HG02759 (cell line): ENCODE measurements around the gene VWF.

Experiments
- ATAC-seq: cut with Tn5 transposase; IDR thresholded peaks from one replicate; pipeline ENCODE4 v1.9.1; 2021; ENCODE audit warnings: mild to moderate bottlenecking, moderate library complexity; ENCODE audit not compliant: unreplicated experiment

VWF gene

DNA sequence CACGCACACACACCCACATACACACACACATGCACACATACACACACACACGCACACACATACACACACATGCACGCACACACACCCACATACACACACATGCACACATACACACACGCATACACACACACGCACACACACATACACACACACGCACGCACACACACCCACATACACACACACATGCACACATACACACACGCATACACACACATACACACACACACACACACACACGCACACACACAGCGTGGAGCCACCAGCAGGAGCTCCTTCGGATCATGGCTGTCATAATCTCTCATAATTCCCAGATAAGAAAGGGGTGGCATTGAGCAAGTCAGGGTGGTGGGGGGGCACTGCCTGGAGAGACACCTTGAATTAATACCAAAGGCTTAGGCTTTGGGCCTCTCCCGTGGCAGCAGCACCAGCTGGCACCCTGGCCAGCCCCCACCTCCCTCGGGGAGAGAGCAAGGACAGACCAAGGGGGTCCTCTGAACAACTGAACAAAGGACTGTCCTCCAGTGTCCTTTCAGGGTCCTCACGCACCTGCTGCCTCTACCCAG, 201.3 kb downstream of the VWF start:
- ATAC-seq, result no peak

DNA sequence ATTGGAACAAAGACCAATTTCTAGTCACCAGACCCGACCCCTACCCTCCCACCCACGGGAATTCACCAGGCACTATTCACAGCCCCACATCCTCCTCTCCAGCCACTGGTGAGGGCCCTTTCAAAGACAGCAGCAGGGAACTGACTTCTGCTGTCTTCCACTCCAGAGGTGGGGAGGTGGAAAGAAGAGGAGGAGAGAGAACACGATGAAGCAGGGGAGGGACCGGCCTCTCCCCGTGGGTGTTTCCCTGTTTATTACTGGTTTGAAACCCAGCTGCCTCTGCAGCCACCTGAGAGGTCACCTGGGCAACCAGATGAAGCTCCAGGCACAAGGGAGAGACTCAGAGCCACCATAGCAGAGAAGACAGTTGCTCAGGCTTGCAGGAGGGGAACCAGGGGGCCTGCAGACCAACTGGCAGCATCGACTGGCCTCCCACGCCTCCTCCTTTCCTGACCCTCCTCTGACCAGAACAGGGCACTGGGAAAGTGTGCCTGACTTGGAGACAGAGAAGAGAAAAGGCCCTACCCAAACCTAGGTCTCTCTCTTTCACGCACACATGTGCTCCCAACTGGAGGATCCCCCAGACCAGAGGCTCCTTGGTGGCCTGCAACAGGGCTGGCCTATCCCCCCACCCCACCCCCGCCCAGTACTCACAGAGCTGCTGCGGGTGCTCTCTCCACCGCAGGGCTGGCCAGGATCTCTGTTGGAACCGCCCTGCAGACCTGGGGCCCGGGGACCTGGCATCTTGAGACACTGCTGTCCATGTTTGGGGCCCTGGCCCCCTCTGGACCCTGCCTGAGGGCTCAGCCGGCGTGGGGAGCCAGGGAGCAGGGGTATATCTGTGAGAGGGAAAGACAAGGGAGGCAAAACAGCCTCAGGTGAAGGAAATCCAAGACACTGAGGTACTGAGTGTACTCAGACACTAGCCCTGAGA, 202.2 kb downstream of the VWF start:
- no peak for ATAC-seq

DNA sequence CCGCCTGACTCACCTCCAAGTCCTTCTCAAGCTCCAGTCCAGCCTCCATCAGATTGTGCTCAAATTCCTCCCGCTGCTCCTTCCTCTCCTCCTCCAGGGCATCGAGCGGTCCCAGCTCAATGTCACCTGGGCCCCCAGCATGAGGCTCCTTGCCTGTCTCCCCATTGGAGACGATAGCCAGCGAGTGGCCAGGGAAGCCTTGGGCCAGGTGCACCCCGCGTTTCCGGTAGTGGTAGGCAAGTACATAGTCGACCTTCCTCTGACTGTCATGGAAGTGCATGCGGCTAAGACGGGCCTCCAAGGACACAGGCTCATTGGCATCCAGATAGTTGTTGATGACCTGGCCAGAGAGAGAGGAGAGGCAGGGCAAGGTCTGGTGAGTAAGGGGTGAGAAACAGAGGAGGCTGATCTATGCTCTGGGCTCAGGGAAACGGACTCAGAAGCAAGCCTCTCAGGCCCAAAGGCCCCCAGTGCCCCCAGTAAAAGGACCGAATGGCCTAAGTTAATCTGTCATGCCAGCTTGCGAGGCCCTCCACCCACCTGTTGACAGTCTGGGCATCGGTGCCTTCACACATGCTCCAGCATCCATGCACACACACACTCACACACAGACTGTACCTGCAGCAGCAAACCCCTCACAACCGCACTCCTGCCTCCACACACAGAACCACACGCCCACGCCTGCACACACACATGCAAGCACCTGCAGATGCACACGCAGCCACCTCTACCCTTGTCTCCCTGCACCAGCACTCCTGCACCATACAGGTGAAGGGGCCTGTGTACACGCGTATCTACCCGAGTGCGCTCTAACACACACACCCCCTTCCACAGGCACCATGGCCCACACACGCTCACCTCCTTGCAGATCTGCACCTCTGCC, 203.2 kb downstream of the VWF start:
- ATAC-seq, result no peak

DNA sequence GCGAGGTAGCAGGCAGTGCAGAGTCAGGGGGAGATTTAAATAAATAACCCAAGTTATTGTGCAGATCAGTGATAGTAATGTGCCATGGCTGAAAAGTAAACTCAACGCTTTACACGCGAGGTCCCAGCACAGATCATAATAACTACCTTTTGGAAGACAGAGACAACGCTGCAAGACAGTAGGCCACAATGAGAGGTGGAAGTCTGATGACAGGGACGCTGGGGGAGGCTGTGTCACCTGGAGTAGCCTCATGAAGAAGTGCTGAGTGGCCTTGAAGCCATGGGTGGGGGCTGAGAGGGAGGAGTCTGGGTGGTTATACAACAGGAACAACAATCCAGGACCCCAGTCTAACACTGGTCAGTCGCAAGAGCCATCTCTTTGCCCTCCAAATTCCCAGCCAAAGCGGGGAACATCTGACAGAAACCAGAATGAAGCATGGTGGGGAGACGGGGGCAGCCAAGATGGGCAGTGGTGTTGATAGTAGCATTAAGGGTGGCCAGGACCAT, 207.6 kb downstream of the VWF start:
- ATAC-seq, result no peak

DNA sequence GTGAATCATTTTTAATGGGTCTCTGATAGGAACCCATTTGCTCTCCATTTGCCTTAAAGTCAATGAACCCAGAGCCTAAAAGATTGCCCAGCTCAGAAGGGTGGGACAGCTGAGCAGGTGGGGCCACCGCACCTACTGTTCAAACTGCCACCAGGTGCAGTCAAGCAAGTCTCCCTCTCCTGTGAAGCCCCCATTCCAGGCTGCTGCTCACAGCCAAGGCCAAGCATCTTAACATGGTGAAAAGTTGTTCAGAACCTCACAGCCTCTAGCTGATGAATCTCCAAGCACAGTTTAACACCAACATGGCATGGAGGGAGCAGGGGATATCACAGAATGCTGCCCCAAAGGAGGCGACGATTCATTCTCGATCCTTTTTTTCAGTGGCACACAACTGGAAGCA, 209.0 kb downstream of the VWF start:
- no peak for ATAC-seq

DNA sequence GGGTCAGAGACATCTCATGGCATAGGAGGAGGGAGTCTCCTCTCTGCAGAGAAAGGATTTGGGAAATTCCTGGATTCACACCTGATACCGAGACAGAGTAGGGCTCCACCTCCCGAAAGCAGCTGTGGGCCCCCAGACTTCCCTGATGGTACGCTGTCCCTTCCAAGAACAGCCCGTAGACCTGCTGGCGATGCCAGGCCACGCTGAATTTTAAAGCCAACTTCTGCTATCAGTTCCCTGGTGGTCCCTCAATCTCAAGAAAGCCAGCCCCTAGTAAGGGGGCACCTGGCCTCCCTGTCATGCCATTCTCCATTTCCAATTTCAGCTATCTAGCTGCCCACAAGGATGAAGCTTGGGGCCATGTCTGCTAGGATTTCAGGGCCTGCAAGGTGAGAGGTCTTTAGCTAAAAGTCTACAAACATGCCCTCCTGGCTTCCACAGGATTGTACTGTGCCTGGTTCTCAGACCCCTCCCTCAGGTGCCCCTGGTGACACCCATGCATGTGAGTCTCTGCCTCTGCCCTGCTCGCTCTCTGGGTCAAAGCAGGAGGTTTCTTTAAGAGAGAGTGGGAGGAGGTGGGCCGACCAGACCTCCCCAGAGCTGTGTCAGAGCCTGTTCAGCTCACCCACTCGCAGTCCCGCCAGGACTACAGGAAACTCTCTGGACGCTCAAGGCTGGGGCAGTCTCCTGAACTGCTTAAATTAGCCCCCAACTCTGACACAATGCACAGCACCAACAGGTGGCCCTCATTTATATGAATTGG, 209.9 kb downstream of the VWF start:
- ATAC-seq, result no peak

DNA sequence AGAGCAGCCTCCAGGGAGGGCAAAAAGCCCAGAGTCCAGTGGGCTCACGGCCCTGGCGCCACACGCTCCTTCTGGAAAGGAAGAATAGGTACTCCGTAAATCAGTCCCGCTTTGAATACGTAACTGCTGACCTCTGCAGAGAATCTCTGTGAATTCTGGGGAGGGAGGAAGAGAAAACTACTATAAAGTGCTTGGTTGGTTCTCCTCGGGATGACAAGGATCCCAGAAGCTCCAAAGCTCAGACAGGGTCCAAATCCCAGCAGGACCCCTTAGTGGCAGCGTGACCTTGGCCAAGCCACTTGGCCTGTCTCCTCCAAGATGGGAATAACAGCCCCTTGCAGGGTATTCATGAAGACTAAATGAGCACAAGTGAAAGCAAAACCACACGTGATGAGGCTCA, 211.1 kb downstream of the VWF start:
- ATAC-seq, result no peak

DNA sequence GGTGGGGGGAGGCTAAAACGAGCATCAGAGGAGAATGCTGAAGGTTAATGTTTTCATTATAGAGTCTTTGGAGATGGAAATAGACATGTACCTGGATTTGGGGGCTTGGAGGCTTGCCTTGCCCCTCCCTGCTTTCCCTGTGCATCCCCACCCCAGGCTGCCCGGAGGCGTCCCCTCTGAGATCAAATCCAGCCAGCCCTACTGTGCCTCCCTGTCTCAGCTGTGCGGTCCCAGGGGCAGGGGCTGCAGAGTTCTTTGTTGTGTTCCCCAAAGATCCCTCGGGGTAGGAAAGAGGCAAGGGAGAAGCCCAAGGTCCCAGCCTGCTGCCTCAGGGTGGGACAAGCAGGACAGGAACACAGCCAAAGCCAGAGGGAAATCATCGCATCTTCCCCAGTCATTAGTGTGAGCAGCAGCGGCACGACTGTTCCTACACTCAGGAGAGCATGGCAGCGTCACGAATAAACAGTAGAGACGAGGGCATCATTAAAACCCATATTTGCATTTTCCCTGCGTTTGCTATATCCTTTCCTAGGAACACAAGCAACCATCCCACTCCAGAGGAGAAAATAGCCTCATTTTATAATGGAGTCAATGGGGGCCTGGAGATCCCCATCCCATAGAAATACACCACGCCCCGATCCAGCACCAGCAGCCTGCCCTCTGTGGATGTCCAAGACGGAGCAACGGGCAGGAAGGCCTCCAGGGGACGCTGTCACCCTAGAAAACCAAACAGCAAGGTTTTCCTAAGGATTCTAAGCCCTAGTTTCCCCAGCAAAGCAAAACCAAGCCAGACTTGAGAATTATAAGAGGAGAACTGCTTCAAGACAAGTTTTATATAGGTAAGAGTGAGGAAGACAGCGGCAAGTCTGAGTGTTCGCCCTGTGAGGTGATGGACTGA, 211.8 kb downstream of the VWF start:
- no peak for ATAC-seq

DNA sequence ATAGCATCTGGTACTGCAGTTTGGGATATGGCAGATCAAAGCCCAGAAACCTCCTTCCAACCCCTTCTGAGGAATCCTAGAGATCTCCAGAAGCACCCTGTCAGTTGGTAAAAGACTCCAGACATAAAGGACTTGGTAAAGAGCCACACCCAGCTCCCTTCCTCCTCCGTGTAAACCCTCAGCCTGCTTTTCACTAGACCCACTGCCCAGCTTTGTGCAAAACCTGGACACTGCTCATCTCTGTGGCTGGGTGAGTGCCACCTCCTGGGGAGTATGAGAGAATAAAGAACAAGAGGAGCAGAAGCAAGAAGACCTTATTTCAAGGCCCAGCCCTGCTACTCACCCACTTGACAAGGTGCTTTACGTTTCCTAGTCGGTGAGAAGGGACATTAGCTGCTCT, 212.5 kb downstream of the VWF start:
- no peak for ATAC-seq

DNA sequence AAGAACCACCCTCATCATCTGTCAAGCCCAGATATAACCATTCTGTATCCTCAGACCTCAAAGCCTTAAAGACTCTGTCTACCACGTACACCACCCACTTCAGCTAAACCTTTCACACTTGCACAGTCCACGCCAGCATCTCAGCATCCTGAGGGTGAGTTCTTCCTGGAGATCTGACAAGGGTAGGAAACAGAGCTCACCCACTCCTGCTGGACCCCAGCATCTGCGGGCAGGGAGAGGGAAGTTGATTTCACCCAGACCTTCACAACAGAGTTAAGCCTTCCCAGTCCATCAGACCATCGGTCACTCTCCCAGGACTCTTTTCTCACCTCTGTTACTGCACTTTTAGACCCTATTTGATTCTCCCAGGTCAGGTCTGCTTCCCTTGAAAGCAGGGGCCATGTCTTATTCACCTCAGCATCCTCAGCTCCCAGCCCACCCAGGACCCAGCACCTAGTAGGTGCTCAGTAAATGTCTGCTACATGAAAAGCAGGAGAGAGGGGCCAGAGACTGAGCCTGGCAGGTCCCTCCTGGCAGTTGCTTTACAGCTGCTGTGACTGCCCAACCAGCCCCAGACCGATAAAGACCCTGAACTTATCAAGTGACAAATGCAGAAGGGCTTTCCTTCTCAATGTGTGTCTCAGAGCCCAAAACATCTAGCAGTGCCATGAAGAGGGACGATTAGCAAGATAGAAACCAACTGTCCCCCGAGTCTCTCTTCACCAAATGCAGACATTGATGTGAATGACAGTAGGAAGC, 213.5 kb downstream of the VWF start:
- no peak for ATAC-seq

DNA sequence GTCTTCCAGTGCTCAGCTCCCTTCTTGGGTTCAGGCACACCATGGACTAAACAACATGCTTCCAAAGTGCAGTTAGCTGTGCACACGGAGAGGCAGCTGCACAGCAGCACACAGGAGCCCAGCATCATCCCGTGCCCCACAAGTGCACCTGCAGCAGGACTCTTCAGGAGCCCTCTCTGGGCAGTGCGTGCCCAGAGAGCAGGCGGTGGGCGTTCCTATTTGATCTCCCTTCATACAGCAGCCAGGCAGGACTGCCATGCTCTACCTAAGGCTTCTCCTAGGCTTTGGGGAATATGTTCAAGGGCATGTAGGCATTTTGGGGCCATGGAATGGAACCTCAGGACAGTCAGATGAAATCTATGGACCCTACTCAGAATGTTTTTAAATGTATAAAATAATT, 214.9 kb downstream of the VWF start:
- no peak for ATAC-seq

DNA sequence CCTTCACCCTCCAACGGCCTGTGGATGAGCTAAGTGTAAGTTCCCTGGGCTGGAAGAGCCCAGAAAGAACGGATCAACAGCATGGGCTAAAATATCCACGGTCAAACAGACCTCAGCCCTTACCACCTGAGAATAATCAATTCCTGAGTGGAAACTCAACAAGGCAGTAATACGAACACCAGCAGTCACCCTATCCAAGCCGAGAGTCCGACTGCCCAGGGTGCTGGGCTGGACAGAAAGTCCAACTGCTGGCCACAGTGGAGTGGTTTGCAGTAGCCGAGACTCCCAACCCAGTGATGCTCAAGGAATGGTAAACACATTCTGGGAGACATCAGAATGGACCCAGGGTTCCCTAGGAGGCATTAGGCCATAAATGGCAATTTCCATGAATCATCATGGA, 216.2 kb downstream of the VWF start:
- ATAC-seq, result no peak

DNA sequence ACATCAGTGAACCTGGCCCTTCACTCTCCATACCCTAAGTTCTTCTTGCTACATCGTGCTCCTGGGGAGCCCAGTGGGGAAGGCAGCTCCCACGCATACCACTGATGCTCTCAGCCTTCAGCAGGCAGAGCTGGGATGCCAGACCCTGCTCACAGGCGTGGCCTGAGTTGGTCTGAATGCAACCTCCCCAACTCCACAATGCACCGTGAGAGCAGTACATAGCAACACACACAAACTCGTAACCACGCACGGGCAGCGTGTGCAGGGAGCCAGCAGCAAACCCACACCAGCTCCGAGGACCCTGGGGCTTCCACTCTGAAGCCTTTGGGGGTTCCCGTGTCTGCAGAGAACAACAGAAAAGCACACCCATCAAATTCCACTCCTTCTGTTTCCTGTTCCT, 216.7 kb downstream of the VWF start:
- ATAC-seq, result no peak

DNA sequence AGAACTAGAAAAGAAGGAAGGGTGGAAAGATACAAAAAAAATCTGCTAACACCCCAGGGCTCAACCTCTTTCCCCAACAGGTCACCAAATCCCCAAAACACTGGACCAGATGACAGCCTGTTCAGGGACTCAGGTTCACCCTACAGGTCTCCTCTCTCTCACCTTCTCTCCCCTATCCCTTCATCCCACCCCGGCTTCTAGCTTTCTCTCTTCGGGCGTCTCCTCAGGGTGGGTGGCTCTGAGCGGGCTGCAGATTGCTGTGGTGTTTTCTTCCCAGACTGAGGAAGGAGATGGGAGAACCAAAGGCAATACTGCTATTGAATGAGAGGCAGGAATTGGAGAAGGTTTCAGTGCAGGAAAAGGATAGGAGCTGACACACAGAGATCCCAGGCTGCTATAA, 218.7 kb downstream of the VWF start:
- ATAC-seq, result no peak

DNA sequence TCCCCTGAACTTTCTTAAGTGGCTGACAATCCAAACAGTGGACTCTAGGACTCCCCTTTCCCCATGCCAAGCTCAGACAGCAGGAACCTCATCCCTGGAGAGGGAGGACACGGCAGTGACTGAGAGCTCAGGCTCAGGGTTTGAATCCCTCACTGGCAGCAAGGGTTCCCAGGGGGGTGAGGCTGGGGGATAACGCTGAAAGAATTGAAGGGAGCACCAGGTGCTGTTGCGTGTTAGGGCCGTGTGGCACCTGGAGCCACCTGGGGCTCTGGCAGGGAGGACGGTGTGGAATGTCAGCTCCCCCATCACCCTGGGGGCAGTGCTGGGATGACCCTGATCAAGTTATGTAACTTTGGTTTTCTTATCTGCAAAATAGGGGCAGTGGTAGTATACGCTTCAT, 219.5 kb downstream of the VWF start:
- no peak for ATAC-seq

DNA sequence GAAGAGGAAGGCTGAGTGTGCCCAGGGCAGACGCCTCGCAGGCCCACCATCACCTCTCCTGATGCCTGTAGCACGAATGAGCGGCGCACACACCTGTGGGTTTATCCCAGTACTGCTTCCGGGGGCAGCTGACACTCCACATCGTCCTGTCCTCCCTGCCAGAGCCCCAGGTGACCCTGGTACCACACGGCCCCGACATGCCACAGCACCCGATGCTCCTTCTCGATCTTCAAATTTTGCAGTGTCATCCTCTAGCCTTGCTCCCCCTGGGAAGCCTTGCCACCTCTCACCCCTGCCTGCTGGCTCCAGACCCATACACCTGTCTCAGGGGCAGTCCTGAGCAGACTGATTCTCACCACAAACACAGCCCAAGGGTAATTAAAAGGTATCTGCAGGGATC, 220.0 kb downstream of the VWF start:
- no peak for ATAC-seq

DNA sequence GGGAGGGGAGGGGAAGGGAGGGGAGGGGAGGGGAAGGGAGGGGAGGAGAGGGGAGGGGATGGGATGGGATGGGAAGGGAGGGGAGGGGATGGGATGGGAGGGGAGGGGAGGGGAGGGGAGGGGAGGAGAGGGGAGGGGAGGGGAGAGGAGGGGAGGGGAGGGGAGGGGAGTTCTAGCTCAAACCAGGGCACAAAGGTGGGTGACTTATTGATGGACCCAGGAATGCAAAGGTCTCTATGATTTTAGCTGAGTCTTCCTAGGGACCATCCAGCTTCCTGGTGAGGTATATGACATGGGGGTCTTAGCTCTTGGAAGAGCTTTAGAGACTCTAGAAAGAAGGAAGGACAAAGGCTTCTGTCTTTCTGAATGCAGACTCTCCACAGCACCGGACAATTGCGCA, 221.7 kb downstream of the VWF start:
- ATAC-seq, result no peak

DNA sequence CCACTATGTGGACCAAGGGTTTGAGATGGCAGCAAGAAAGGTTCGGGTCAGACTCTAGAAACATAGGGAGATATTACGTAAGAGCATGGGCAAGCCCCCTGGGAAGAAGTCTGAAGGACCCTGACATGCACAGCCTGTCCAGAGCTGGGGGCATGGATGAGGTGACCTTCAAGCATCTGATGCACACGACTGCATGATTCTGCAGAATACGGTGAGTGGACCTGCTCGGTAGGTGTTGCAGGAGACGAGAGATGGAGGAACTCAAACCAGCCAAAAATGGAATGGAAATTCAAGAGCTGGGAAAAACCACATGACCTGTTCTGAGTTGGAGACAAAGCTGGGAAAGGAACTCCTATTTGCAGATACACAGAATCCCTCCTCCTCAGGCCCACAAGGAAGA, 223.1 kb downstream of the VWF start:
- no peak for ATAC-seq
